Measurements from ENCODE around the gene TMEM116. TPM values are rescaled to one million over a fixed set of nuclear protein-coding genes. Genes with fewer than 3 reads are reported as not detected.

Gene TMEM116
- total and polyA plus RNA-seq, 11 donors: 19.6 to 63.6 (median 43.0) TPM

DNA sequence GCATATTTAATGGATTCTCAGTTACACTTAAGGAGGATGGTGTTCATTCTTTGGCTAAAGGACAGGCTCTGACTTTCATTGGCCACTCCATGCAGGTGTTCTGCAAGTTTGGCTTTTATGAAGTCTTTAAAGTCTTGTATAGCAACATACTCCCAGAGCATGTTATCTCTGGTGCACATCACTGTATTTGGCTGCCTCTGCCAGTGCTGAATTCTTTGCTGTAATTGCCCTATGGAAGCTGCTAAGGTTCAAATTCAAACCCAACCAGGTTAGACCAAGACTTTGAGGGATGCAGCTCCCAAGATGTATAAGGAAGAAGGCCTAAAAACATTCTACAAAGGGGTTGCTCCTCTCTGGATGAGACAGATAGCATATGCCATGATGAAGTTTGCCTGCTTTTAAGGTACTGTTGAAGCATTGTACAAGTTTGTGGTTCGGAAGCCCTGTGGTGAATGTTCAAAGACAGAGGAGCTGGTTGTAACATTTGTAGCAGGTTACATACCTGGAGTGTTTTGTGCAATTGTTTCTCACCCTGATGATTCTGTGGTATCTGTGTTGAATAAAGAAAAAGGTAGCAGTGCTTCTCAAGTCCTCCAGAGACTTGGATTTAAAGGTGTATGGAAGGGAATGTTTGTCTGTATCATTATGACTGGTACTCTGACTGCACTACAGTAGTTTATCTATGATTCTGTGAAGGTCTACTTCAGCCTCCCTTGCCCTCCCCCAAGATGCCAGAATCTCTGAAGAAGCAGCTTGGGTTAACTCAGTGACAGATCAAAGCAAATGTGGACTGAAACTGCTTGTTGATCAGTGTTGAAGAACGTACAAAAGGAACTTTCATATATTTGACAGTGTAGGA, 19.4 kb downstream of the TMEM116 start:
- H3K4me3 ChIP-seq: peak overlapping the region in 1 of 12 donors; percentile 44
- 74 to 83% (median 77%) methylated on average over 2 of the region's 2 CpGs for WGBS, 4 donors
- TF ChIP-seq POLR2A (IDR thresholded peaks at IDR 0.05): no peak
- TF ChIP-seq, protein P1, sequence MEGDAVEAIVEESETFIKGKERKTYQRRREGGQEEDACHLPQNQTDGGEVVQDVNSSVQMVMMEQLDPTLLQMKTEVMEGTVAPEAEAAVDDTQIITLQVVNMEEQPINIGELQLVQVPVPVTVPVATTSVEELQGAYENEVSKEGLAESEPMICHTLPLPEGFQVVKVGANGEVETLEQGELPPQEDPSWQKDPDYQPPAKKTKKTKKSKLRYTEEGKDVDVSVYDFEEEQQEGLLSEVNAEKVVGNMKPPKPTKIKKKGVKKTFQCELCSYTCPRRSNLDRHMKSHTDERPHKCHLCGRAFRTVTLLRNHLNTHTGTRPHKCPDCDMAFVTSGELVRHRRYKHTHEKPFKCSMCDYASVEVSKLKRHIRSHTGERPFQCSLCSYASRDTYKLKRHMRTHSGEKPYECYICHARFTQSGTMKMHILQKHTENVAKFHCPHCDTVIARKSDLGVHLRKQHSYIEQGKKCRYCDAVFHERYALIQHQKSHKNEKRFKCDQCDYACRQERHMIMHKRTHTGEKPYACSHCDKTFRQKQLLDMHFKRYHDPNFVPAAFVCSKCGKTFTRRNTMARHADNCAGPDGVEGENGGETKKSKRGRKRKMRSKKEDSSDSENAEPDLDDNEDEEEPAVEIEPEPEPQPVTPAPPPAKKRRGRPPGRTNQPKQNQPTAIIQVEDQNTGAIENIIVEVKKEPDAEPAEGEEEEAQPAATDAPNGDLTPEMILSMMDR (IDR thresholded peaks at IDR 0.05): no peak
- no peaks in the 10 kb centered on the region for H3K27me3 ChIP-seq
- DNase-seq (no peak), ATAC-seq (no peak)
- H3K27ac ChIP-seq: peak overlapping the region in 1 of 12 donors; percentile 73
- H3K36me3 ChIP-seq: peaks cover 0 to 22% (median 0%) of the 10 kb centered on the region in 9 donors
- peaks cover 0 to 51% (median 16%) of the 10 kb centered on the region in 12 donors for H3K4me1 ChIP-seq
- no peaks in the 10 kb centered on the region for H3K9me3 ChIP-seq
- intact Hi-C loops (cut with DNase I): loop anchor here in 1 of 10 donors (5.0 kb wide), 1 partner anchor 41 kb away; no protein-coding TSS in a partner anchor

DNA sequence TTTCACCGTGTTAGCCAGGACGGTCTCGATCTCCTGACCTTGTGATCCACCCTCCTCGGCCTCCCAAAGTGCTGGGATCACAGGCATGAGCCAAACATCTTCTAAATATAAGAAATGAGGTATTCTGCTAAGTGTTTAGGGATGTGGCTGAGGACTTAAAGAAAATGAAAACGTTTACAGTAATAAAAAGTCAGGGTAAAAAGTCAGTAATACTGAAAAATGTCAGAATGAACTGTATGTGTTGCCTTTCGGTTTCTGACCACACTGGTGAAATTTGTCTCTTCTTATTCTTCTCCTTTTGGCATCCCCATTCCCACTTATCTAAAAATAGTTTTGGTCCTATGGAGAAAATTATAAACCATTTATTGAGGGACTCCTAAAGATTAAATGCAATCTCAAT, 20.5 kb downstream of the TMEM116 start:
- Histone ChIP-seq H3K4me3 (no peak overlapping the region), H3K27ac (peak overlapping the region in 1 of 12 donors; percentile 73), H3K36me3 (peaks cover 0 to 22% (median 0%) of the 10 kb centered on the region in 9 donors), H3K9me3 (no peaks in the 10 kb centered on the region), H3K4me1 (peaks cover 0 to 45% (median 11%) of the 10 kb centered on the region in 12 donors), H3K27me3 (no peaks in the 10 kb centered on the region)
- no peak for ATAC-seq
- TF ChIP-seq, protein P1 (IDR thresholded peaks at IDR 0.05): no peak
- TF ChIP-seq POLR2A (IDR thresholded peaks at IDR 0.05): no peak
- DNase-seq: no peak
- 70 to 83% (median 76%) methylated on average over 6 of the region's 6 CpGs for WGBS, 4 donors
- intact Hi-C loops (cut with DNase I): loop anchor here in 1 of 10 donors (5.0 kb wide), 1 partner anchor 40 kb away; no protein-coding TSS in a partner anchor

DNA sequence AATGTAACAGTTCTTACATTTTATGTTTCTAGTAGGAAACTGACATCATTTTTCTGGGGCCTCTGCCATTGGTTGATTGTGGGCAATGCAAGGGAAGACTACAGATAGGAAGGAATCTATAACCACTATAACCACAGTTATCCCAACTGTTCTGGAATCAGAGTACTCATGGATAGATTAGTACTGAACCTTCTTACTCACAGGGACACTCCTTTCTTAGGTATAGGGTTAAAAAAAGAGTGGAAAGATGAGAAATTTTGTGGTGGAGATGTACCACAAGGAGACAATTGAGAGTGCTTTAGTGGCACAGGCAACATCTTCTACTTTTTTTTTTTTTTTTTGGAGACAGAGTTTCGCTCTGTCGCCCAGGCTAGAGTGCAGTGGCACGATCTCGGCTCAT, 21.0 kb downstream of the TMEM116 start:
- 89 to 98% (median 93%) methylated on average over 4 of the region's 4 CpGs for WGBS, 4 donors
- H3K36me3 ChIP-seq: peaks cover 0 to 22% (median 0%) of the 10 kb centered on the region in 9 donors

More for the DNA sequence above, 21.0 kb downstream of the TMEM116 start:
- ATAC-seq (no peak), DNase-seq (no peak)
- H3K4me1 ChIP-seq: peaks cover 0 to 41% (median 7%) of the 10 kb centered on the region in 12 donors
- no peak overlapping the region for H3K4me3 ChIP-seq
- no peak for TF ChIP-seq POLR2A (IDR thresholded peaks at IDR 0.05)
- TF ChIP-seq, protein P1 (IDR thresholded peaks at IDR 0.05): no peak
- no peaks in the 10 kb centered on the region for H3K27me3 ChIP-seq
- intact Hi-C loops (cut with DNase I): loop anchor here in 1 of 10 donors (5.0 kb wide), 1 partner anchor 40 kb away; no protein-coding TSS in a partner anchor
- no peaks in the 10 kb centered on the region for H3K9me3 ChIP-seq
- peak overlapping the region in 1 of 12 donors; percentile 73 for H3K27ac ChIP-seq

All from heart left ventricle (tissue), 16 donors.